Nephron (organoid): Measurements from ENCODE around the gene ARID5B.
A peak's percentile ranks its signal among the peaks of the same experiment; 100 is the strongest.

Source experiments
- H3K27ac Mint-ChIP-seq, 3 experiments: 2 replicates each; pipeline ENCODE4 v1.8.0; 2020; ENCODE audit warnings: mixed read lengths in 3 of 3, mild to moderate bottlenecking in 2 of 3, moderate library complexity in 1 of 3
- H3K27me3 Mint-ChIP-seq: 2 replicates; pipeline ENCODE4 v1.8.0; 2021; ENCODE audit warnings: low read depth, mild to moderate bottlenecking, moderate library complexity, mixed read lengths
- H3K36me3 Mint-ChIP-seq: 2 replicates; pipeline ENCODE4 v1.8.0; 2020; ENCODE audit warnings: low read depth, mixed read lengths
- H3K4me1 Mint-ChIP-seq: 2 replicates; pipeline ENCODE4 v1.8.0; 2020; ENCODE audit warnings: mixed read lengths
- H3K4me3 Mint-ChIP-seq, 3 experiments: 2 replicates each; pipeline ENCODE4 v1.8.0; 2020; ENCODE audit warnings: mild to moderate bottlenecking in 3 of 3, mixed read lengths in 3 of 3, moderate library complexity in 2 of 3
- H3K9me3 Mint-ChIP-seq: 2 replicates; pipeline ENCODE4 v1.8.0; 2020; ENCODE audit warnings: mixed read lengths
- CTCF ChIP-seq, 3 experiments: fragments of 200-600 bp; sonication (generic); IDR thresholded peaks; one replicate each; pipeline ENCODE4 v1.5.0; 2021; ENCODE audit warnings: antibody characterized with exemption in 3 of 3; ENCODE audit not compliant: unreplicated experiment in 3 of 3

Gene ARID5B

GRCh38 chr10:62082271-62082656, 180.8 kb downstream of the ARID5B start:
- Mint-ChIP-seq H3K36me3 (peaks cover 45% of the 10 kb centered on the region), H3K4me3 (peak overlapping the region in 1 of 3 experiments; percentile 9), H3K9me3 (no peaks in the 10 kb centered on the region), H3K27ac (peak overlapping the region; percentile 86 to 93 (median 92)), H3K27me3 (no peaks in the 10 kb centered on the region), H3K4me1 (peaks cover 63% of the 10 kb centered on the region)
- no peak for TF ChIP-seq CTCF (IDR thresholded peaks at IDR 0.05; ENCODE audit: unreplicated experiment in 3 of 3)

GRCh38 chr10:62082729-62083411, 181.4 kb downstream of the ARID5B start:
- Mint-ChIP-seq H3K4me3 (peak overlapping the region in 2 of 3 experiments; percentile 3), H3K27ac (peak overlapping the region; percentile 86 to 93 (median 92)), H3K4me1 (peaks cover 57% of the 10 kb centered on the region), H3K36me3 (peaks cover 45% of the 10 kb centered on the region), H3K9me3 (no peaks in the 10 kb centered on the region), H3K27me3 (no peaks in the 10 kb centered on the region)
- TF ChIP-seq CTCF (IDR thresholded peaks at IDR 0.05; ENCODE audit: unreplicated experiment in 3 of 3) = no peak

- TF ChIP-seq CTCF (IDR thresholded peaks at IDR 0.05; ENCODE audit: unreplicated experiment in 3 of 3) = no peak
- H3K4me3 Mint-ChIP-seq = peak overlapping the region; percentile 31 to 62 (median 54)
- H3K9me3 Mint-ChIP-seq = no peaks in the 10 kb centered on the region
- H3K36me3 Mint-ChIP-seq = peaks cover 48% of the 10 kb centered on the region
- peak overlapping the region; percentile 86 to 93 (median 92) for H3K27ac Mint-ChIP-seq
- H3K27me3 Mint-ChIP-seq = no peaks in the 10 kb centered on the region
- peaks cover 59% of the 10 kb centered on the region for H3K4me1 Mint-ChIP-seq
Measured at GRCh38 chr10:62083412-62084267, 182.1 kb downstream of the ARID5B start.

GRCh38 chr10:62084451-62084850, 183.0 kb downstream of the ARID5B start:
- TF ChIP-seq CTCF (IDR thresholded peaks at IDR 0.05; ENCODE audit: unreplicated experiment in 3 of 3) = no peak
- Mint-ChIP-seq H3K27me3 (no peaks in the 10 kb centered on the region), H3K4me1 (peaks cover 62% of the 10 kb centered on the region), H3K9me3 (no peaks in the 10 kb centered on the region), H3K36me3 (peaks cover 54% of the 10 kb centered on the region), H3K4me3 (peak overlapping the region in 1 of 3 experiments; percentile 49), H3K27ac (peak overlapping the region; percentile 86 to 93 (median 92))

GRCh38 chr10:62085404-62085803, 183.9 kb downstream of the ARID5B start:
- Mint-ChIP-seq H3K27ac (peak overlapping the region; percentile 86 to 93 (median 92)), H3K27me3 (no peaks in the 10 kb centered on the region), H3K36me3 (peaks cover 55% of the 10 kb centered on the region), H3K4me1 (peaks cover 61% of the 10 kb centered on the region), H3K4me3 (no peak overlapping the region), H3K9me3 (no peaks in the 10 kb centered on the region)
- TF ChIP-seq CTCF (IDR thresholded peaks at IDR 0.05; ENCODE audit: unreplicated experiment in 3 of 3) = no peak
